Measurements from ENCODE around the gene ELMO2. TPM values are rescaled to one million over a fixed set of nuclear protein-coding genes. Genes with fewer than 3 reads are reported as not detected.

The ELMO2 gene
- total RNA-seq, 1 donor from 2014 or later = 79.6 TPM

- H3K36me3 Mint-ChIP-seq (ENCODE audit: insufficient read depth) = peaks cover 35% of the 10 kb centered on the region
- no peak for TF ChIP-seq CTCF (IDR thresholded peaks at IDR 0.05; ENCODE audit: unreplicated experiment)
Observed at GRCh38 chr20:46371656-46372055, 34.8 kb downstream of the ELMO2 start.

GRCh38 chr20:46368902-46369268 lies 37.5 kb downstream of the ELMO2 start:
- H3K9me3 Mint-ChIP-seq (ENCODE audit: low read depth) = no peaks in the 10 kb centered on the region
- peaks cover 30% of the 10 kb centered on the region for H3K36me3 Mint-ChIP-seq (ENCODE audit: insufficient read depth)
- peaks cover 8% of the 10 kb centered on the region for H3K4me1 Mint-ChIP-seq (ENCODE audit: low read depth)
- no peaks in the 10 kb centered on the region for H3K27me3 Mint-ChIP-seq
- no peak for DNase-seq (ENCODE audit: low spot score, unreplicated experiment)
- no peak for TF ChIP-seq CTCF (IDR thresholded peaks at IDR 0.05; ENCODE audit: unreplicated experiment)
- no peak overlapping the region for H3K4me3 Mint-ChIP-seq (ENCODE audit: low read depth)
- no peak overlapping the region for H3K27ac Mint-ChIP-seq

More at GRCh38 chr20:46371656-46372055, 34.8 kb downstream of the ELMO2 start:
- H3K4me1 Mint-ChIP-seq (ENCODE audit: low read depth) = no peaks in the 10 kb centered on the region
- no peaks in the 10 kb centered on the region for H3K9me3 Mint-ChIP-seq (ENCODE audit: low read depth)
- H3K4me3 Mint-ChIP-seq (ENCODE audit: low read depth) = no peak overlapping the region
- no peaks in the 10 kb centered on the region for H3K27me3 Mint-ChIP-seq
- no peak for DNase-seq (ENCODE audit: low spot score, unreplicated experiment)
- H3K27ac Mint-ChIP-seq = no peak overlapping the region

- DNase-seq (ENCODE audit: low spot score, unreplicated experiment) = no peak
- Mint-ChIP-seq H3K36me3 (ENCODE audit: insufficient read depth) (peaks cover 27% of the 10 kb centered on the region), H3K4me1 (ENCODE audit: low read depth) (peaks cover 14% of the 10 kb centered on the region), H3K9me3 (ENCODE audit: low read depth) (no peaks in the 10 kb centered on the region), H3K4me3 (ENCODE audit: low read depth) (no peak overlapping the region), H3K27ac (no peak overlapping the region), H3K27me3 (no peaks in the 10 kb centered on the region)
- no peak for TF ChIP-seq CTCF (IDR thresholded peaks at IDR 0.05; ENCODE audit: unreplicated experiment)
Observed at GRCh38 chr20:46367967-46368901, 38.2 kb downstream of the ELMO2 start.

GRCh38 chr20:46367234-46367633 lies 39.2 kb downstream of the ELMO2 start:
- Mint-ChIP-seq H3K9me3 (ENCODE audit: low read depth) (no peaks in the 10 kb centered on the region), H3K4me3 (ENCODE audit: low read depth) (no peak overlapping the region), H3K4me1 (ENCODE audit: low read depth) (peaks cover 17% of the 10 kb centered on the region), H3K27ac (no peak overlapping the region), H3K36me3 (ENCODE audit: insufficient read depth) (peaks cover 18% of the 10 kb centered on the region), H3K27me3 (no peaks in the 10 kb centered on the region)
- TF ChIP-seq CTCF (IDR thresholded peaks at IDR 0.05; ENCODE audit: unreplicated experiment) = no peak
- no peak for DNase-seq (ENCODE audit: low spot score, unreplicated experiment)

- Mint-ChIP-seq H3K9me3 (ENCODE audit: low read depth) (no peaks in the 10 kb centered on the region), H3K27ac (no peak overlapping the region), H3K36me3 (ENCODE audit: insufficient read depth) (peaks cover 19% of the 10 kb centered on the region), H3K4me1 (ENCODE audit: low read depth) (peaks cover 17% of the 10 kb centered on the region), H3K27me3 (no peaks in the 10 kb centered on the region), H3K4me3 (ENCODE audit: low read depth) (no peak overlapping the region)
- TF ChIP-seq CTCF (IDR thresholded peaks at IDR 0.05; ENCODE audit: unreplicated experiment) = no peak
- DNase-seq (ENCODE audit: low spot score, unreplicated experiment) = no peak
Observed at GRCh38 chr20:46366826-46367225, 39.6 kb downstream of the ELMO2 start.

Measured in progenitor cell of endocrine pancreas (in vitro differentiated cells).